HG03196 (cell line): ENCODE data around the gene IGF2BP2.

Source experiments
- ATAC-seq: cut with Tn5 transposase; IDR thresholded peaks from one replicate; pipeline ENCODE4 v1.9.1; 2021; ENCODE audit not compliant: unreplicated experiment

The IGF2BP2 gene

DNA sequence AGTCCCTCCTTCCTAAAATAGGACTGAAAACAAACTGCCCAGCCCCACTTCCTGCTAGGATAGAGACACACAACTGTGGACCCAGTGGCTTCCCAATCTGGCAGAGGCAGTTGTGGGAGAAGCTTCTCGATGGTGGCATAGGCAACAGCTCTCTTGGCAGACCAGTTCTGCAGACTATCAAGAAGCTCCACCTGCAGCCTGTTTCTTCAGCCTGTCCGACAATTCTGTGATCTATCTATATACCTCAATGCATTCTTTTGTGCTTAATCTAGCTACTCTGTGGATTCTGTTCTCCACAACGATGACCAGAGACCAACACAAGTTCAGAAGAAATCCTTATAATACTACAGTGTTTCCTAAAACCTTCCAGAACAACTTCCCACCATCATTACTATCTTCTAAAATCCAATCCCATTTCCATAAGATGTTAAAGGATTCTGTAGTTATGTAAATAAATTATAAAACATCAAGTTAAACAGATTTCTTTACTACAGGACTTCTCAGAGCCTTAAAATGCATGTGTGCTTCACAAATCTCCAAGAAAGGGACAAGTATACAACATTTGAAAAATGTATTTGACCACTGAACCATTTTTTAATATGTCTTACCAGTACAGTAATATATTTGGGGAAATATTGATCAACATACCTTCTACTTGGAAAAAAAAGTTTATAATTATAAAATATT is 57.7 kb downstream of the IGF2BP2 start:
- no peak for ATAC-seq

DNA sequence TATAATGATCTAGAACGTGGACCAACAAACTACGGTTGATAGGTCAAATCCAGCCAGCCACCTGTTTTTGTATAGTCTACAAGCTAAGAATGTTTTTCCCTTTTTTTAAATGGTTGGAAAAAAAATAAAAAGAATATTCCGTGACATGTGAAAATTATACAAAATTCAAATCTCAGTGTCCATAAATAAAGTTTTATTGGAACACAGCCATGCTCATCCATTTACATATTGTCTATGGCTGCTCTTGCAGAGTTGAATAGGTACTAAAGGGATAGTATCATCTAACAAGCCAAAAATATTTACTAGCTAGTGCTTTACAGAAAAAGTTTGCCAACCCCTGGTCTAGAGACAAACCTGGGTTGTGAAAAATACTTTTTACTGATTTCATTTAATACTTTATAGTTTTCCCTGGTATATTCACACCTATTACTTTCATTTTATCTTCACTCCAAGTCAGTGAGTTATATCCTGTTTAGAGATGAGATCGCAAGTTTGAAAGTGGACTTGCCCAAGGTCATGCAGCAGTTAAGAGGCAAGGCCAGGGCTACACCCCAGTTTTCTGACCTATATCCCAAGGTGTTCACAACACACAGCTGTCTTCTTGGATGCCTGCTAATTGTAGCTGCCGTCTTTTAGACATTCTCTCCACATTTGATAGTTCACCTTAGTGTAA is 58.4 kb downstream of the IGF2BP2 start:
- ATAC-seq: no peak

DNA sequence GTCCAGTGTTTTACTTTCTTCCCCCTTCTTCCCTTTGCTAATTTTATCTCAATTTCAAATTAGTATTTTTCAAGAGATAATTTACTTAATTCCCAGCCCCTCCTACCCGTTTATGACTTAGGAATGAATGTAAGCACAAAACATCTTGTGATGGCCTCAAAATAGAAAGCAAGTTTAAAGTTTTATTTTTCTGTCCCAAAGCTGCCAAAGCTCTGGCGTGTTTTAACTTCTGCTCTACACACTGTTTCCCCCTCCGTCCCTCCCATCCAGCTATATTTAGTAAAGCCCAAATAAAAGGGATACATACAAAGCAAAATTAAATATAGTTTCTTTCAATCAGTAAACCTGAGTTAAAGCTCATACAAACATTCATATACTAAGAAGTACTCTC is 59.9 kb downstream of the IGF2BP2 start:
- ATAC-seq: no peak

DNA sequence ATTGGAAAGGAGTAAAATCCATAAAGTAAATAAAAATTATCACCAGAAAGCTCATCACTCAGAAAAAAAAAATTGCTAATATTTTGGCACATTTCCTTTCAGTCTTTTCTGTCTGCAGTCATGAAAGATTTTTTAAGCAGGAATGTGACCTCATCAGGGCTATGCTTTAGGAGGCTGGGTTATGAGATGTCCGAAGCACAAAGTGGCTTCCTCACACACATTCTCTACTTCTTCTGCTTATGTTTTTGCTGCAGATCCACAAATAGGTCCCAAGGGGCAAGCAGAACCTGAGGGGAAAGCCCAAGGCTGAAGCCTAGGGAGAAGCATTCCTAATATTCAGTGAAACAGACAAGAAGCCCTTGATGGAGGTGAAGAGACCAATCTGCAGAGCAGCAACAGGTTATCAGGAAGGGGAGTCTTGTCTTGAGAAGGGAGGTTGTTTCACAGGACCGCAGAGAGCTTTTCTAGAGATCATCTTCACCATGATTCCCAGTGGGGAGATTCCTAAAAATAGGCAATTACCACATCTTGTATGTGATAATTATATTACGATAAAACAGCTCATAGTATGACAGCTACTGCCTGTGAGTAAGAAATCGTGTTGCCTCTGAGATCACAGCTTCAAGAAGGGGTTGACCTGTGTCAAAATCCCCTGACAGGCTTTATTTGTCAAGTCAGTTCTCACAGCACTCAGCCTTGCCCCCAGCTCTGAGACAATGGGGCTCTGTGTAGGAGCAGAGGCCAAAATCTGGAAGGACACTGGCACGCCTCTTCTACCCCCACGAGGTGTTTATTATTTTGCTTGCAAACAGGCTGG is 60.5 kb downstream of the IGF2BP2 start:
- no peak for ATAC-seq

DNA sequence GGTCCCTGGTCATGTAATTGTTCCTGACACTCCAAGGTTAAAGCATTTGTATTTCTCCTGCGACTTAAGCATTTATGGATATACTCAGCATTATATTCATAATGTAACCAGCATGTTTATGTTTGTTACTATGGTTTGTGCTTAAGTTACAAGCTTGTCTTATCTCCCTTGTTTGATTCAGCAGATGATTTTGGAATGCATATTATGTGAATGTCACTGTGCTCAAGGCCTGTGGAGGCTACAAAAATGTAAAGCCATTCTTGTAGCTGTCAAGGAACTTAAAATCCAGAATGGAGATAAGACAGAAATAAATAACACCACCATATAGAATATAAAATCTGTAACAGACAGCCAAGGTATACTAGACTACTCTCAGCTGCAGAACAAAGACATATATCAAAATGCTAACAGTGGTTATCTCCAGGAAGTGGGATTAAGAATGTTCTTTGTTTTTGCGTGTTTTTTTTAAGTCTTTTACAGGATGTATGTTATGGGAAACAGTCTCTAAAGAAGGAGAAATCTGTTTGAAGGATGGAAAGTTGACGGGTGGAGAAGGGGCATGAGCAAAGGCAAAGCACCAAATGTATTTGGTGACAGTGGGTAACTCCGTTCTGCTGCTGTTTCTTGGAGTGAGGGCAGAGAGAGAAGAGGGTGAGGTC is 61.4 kb downstream of the IGF2BP2 start:
- no peak for ATAC-seq

DNA sequence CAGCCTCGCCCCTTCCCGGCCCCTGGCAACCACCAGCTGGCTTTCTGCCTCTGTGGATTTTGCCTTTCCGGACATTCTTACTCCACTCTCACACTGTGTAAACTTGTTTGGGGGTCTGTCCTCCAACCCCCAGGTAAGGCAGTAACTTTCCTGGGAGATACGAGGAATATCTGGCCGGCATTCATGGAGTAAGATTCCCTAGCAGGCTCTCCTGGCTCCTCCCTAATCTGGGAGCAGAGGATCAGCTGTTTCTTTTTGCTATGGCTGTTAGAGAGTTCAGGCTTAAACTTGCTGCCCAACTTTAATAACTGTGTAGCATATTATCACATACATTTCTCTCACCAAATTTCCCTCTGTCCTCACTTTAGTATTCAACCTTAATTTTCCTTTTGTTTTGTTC is 64.3 kb downstream of the IGF2BP2 start:
- no peak for ATAC-seq

DNA sequence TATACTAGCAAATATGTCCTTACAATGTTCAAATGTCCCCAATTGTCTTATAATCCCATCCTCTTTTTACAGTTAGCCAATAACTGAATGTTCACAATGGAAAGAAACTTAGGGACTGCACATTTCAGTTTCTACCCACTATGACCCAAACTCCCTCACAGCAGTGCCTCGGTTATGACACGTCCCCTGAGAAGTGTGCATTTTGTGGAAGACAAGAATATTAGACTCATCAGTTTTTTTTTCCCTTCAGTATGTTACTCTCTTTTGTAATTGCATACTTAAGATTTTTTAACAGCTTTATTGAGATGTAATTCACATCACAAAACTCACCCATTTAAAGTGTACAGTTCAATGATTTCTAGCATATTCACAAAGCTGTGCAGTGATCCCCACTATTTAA is 64.8 kb downstream of the IGF2BP2 start:
- ATAC-seq: no peak

DNA sequence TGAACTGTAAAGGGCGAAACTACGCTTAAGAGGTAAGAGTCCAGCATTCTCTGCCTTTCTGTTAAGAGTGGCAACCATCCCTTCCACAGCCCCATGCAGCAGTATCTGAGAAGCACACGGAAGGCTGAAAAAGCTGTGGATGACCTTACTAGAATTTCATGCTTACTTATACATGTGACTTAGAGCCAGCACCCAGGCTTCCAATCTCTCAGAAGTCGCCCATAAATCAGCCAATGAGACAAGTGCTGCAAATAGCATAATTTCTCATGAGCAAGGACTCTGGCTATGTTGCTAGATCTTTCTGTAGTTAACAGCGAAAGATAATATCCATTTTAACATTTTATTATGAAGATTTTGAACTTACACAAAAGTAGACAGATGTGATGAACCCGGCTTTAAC is 65.3 kb downstream of the IGF2BP2 start:
- ATAC-seq: no peak

DNA sequence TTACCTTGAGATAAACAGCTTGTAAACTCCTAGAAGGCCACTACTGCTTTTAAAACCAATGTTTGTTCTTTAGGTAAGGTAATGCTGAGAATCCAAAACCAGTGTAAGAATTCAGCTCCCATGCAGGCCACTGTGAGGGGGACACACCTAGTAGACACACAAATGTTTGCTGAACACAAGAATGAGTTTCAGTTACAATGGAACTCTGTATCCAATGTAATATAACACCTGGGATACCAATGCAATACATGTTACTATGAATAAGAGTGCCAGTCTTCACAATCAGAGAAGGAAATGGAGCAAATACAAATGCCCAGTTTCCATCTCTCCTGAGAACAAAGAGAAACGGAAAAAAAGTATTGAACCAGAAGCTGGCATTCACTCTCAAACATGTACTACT is 65.9 kb downstream of the IGF2BP2 start:
- ATAC-seq: no peak

DNA sequence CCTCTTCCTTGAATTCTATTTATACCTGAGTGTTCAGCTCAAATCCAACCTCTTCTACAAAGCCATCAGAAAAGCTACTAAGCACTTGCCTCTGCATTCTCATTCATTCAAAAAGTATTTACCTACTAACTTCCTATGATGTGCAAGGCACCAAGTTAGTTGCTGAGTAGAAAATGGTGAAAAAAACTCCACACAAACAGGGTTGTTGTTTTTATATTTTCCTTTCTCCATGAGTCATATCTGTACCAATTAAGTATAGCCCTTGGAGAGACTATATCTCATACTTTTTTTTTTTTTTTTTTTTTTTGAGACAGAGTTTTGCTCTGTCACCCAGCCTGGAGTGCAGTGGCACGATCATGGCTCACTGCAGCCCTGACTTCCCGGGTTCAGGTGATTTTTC is 67.7 kb downstream of the IGF2BP2 start:
- ATAC-seq: no peak

DNA sequence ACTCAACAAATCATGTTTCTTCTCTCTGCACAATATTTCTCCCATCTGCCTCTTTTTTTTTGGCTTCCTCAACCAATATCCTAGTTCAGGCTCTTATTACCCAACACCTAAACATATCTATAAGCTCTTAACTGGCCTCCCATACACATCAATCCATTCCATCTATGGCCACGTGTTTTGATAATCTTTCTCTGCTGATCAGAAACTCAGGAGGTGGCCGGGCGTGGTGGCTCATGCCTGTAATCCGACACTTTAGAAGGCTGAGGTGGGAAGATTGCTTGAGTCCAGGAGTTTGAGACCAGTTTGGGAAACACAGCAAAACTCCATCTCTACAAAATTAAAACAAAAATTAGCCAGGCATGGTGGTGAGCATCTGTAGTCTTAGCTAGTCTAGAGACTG is 68.4 kb downstream of the IGF2BP2 start:
- no peak for ATAC-seq

DNA sequence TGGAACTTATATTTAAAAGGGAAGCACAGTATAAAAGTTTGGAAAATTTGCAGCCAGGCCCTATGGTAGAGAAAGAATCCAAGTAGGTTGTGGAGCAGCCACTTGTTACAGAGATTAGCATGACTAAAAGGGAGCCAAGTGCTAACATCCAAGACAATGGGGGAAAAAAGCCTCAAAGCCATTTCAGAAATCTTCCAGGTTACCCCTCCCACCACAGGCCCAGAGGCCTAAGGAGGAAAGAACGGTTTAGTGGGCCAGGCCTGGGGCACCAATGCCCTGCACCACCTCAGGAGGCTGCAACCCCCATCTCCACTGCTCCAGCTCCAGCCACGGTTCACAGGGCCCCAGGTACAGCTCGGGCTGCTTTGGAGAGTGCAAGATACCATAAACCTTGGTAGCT is 69.9 kb downstream of the IGF2BP2 start:
- ATAC-seq: no peak

DNA sequence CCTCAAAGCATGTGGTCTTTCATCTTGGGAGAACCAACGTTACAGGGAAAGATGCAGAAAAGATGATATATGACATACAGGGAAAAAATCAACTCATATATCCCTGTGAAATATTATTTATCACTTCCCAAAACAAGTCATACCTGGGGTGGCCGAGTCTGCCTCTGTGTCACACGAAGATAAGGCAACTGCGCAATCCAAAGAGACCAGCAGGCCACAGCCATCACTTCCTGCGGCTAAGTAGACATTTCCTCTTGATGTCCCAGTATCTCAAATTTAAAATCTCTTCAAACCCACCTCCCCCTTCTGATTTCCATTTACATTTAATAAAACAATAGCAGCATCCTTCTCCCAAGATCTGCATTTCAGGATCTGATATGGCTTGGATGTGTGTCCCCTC is 71.5 kb downstream of the IGF2BP2 start:
- no peak for ATAC-seq

DNA sequence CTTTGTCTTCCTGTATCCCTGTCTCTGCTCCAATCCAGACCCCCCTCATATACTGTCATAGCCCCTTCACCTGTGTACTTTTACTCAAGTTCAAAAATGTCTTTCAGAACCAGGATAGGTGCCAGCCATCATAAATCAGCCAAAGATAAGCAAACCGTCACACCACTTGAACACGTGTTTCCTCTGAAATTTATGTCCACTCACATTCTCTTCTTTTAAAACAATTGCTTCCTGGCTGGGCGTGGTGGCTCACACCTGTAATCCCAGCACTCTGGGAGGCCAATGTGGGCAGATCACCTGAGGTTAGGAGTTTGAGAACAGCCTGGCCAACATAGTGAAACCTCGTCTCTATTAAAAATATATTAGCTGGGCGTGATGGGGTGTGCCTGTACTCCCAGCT is 74.1 kb downstream of the IGF2BP2 start:
- no peak for ATAC-seq

DNA sequence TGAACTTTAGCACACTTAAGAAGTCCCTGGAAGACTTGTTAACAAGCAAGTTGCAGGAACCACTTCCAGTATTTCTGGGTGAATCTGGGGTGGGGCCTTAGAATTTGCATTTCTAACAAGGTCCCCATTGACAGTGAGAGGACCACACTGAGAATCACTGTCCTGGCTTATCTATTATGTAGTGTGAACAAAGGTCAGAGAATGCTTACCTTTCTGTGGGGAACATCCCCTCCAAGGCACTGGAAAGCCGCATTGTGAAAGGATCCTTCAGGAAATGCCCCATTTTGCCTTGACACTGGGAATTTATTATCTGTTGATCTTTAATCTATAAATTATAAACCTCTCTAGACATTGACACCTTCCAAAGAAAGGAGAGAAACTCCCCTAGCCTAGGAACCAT is 74.8 kb downstream of the IGF2BP2 start:
- no peak for ATAC-seq

DNA sequence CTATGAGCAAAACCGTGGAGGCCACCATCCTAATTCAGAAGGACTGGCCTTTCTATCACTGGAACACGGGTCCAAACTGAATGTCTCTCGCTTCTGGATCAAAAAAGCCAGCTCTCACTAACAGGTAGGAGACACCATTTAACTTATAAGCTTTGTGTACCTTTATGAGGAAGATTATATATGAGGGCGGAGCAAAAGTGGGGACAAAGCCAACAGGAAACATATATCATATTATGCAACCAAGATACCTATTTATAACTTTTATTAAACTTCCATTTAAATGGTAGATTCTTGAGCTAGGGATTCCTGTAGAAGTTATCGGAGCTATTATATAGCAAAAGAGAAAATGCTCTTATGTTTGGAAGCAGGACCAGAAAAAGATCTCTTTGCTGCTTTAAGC is 78.4 kb downstream of the IGF2BP2 start:
- no peak for ATAC-seq

DNA sequence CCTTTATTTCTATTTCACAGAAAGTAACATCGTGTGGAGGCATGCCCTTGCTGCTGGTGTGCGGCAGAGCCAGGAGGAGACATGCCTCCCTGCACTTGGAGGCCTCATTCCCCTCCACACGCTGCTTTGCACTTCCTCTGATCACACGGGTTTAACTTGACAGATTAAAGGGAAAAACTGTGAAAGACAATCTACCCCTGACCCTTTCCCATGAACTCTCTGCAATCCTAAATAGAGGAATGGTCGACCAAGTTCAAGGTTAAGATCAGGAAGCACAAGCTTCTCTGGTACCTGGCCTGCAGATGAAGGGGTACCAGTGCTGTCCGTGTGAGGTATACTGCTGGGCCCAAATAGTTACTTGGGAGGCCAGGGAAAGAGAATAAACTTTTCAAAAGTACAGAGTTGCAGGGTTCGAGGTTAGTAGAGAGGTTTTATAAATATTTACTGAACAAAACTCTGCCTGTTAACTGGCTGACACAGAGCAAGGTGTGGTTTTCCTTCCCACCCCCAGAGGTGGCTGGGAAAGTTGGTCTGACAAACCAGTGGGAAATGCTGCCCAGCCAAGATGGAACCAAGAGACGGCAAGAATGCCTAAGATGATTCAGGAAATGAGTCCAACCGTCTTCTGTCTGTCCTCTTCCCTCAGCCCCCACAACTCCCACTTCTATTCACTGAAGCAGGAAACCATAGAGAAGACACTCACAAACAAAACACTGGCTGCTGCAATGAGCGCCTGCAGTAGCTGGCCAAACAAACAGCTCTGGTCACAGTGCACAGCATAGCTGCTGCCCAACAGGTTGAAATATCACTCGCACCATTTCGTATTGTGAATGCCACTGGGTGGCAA is 79.6 kb downstream of the IGF2BP2 start:
- peak; percentile 70 for ATAC-seq

DNA sequence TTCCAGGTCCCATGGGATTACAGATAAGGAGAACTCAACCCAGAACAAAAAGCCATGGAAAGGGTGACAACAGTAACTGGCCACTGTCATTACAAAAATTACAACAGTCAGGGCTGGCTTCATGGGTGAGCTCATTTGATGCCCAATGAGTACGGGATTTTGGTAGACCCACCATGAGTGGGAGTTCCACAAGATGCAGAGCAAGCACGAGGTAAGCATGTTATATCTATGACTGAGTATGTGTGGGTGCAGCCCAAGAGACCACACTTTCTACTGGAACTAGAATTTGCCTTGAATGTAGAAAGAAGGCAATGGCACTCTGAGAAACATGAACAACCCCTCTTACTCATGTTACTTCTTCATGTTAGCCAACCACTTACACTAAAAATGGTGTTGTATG is 83.3 kb downstream of the IGF2BP2 start:
- ATAC-seq: no peak

DNA sequence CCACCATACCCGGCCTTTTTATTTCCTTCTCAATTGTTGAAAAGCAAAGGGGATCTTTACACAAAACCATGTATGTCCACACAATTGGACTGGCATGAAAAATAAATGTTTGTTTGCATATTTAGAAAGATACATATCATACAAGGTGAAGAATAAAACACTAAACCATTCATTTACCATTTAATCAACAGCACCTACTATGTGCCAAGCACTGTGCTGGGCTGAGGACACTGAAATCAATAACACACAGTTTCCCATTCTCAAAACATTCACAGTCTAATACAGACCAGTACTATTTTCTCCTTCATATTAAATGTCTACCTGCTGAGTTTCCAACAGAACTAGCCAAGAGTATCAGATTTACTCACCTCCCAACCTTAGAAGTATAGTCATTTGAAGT is 84.7 kb downstream of the IGF2BP2 start:
- ATAC-seq: no peak

DNA sequence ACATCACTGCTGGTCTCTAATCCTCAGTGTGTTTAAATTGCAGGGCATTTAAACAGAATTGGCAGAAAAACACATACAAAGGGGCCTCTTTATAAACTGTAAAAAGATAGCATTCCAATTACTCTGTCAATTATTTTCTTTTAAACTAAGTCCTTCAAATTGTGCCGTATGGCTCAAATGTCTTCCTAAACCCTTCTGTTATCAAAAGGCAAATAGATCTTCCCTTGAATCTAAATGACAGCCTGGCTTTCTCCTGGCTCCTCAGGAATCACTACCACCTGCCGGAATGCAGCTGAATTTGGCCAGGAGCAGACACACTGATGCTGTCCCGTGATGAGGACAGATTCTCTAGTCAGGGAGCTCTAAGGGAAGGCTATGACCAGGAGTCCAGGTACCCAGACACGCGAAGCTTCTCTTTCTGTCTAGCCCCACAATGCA is 85.6 kb downstream of the IGF2BP2 start:
- ATAC-seq: no peak
